Caco-2 (cell line): ENCODE measurements around the gene POLR2H. TPM values are rescaled to one million over a fixed set of nuclear protein-coding genes. Genes with fewer than 3 reads are reported as not detected.

Source experiments
- BruUV-seq: library from RNA; stranded (reverse); fragments of 400-500 nt; replicated peaks from 2 replicates; lab custom pipeline; 2021; lab: Mats Ljungman, UMichigan
- CTCF ChIA-PET: fragments of 300-600 bp; sonication (Branson Sonifier 250); formaldehyde crosslinking; loops from one replicate; lab custom pipeline; 2022; ENCODE audit warnings: antibody characterized with exemption; lab: Charles Lee
- POLR2A ChIA-PET: fragments of 300-600 bp; sonication (Branson Sonifier 250); formaldehyde crosslinking; loops from one replicate; lab custom pipeline; 2022; ENCODE audit warnings: antibody characterized with exemption; lab: Charles Lee
- DNase-seq, 2 experiments: peaks; one replicate each; pipeline versions ENCODE4 v3.0.0 to v3.0.0-alpha.2; 2020 to 2022
- H3K27me3 ChIP-seq: replicated peaks from 2 replicates; pipeline ENCODE4 v1.6.0; 2011; ENCODE audit warnings: low read length; ENCODE audit not compliant: control insufficient read depth, insufficient read depth
- H3K36me3 ChIP-seq: 2 replicates; pipeline ENCODE4 v1.5.1; 2011; ENCODE audit warnings: low read length; ENCODE audit not compliant: control insufficient read depth, insufficient read depth
- H3K4me1 ChIP-seq: fragments of 250-450 bp; sonication (Bioruptor Pico); 2 replicates; pipeline ENCODE4 v1.5.1; 2020; ENCODE audit warnings: mild to moderate bottlenecking
- H3K4me3 ChIP-seq: 2 replicates; pipeline ENCODE4 v1.5.1; 2011; ENCODE audit warnings: low read depth, mild to moderate bottlenecking, control low read depth, low read length
- H3K9me3 ChIP-seq: fragments of 250-450 bp; sonication (Bioruptor Pico); 2 replicates; pipeline ENCODE4 v1.5.1; 2020; ENCODE audit warnings: mild to moderate bottlenecking, moderate library complexity
- H3K27ac Mint-ChIP-seq: one replicate; pipeline ENCODE4 v1.8.0; 2022; ENCODE audit warnings: mixed read lengths; ENCODE audit not compliant: unreplicated experiment
- H3K27me3 Mint-ChIP-seq: one replicate; pipeline ENCODE4 v1.8.0; 2022; ENCODE audit warnings: mixed read lengths; ENCODE audit not compliant: insufficient read depth, unreplicated experiment
- H3K36me3 Mint-ChIP-seq: one replicate; pipeline ENCODE4 v1.8.0; 2022; ENCODE audit warnings: mild to moderate bottlenecking, mixed read lengths; ENCODE audit not compliant: insufficient read depth, unreplicated experiment
- H3K4me1 Mint-ChIP-seq: one replicate; pipeline ENCODE4 v1.8.0; 2022; ENCODE audit warnings: low read depth, mixed read lengths; ENCODE audit not compliant: unreplicated experiment
- H3K4me3 Mint-ChIP-seq: one replicate; pipeline ENCODE4 v1.8.0; 2022; ENCODE audit warnings: mild to moderate bottlenecking, moderate library complexity, mixed read lengths; ENCODE audit not compliant: unreplicated experiment
- H3K9me3 Mint-ChIP-seq: one replicate; pipeline ENCODE4 v1.8.0; 2022; ENCODE audit warnings: mixed read lengths; ENCODE audit not compliant: unreplicated experiment
- CTCF ChIP-seq, 2 experiments: fragments of 200-600 bp in 1 of 2; IDR thresholded peaks; 1 replicate in 1 of 2; 2 replicates in 1 of 2; pipeline versions ENCODE4 v1.5.1 to v1.8.0; 2011 to 2022; ENCODE audit warnings: antibody characterized with exemption in 1 of 2, control low read depth in 1 of 2, inconsistent platforms in 1 of 2, low read depth in 1 of 2, low read length in 1 of 2, mild to moderate bottlenecking in 1 of 2, moderate library complexity in 1 of 2; ENCODE audit not compliant: insufficient read depth in 1 of 2, severe bottlenecking in 1 of 2, unreplicated experiment in 1 of 2
- intact Hi-C: fragments of 100-400 bp; cut with micrococcal nuclease; formaldehyde crosslinking; loops from one replicate; pipeline ENCODE4 v1.10.0; 2022; ENCODE audit not compliant: unreplicated experiment
- total RNA-seq: library from RNA; stranded (reverse); gene quantifications from 2 replicates; pipeline ENCODE4 v1.2.3, GENCODE V29; 2022

Gene POLR2H
- total RNA-seq, 1 experiment from 2014 or later: 101 TPM

- H3K4me1 ChIP-seq: no peaks in the 10 kb centered on the region
- no peak overlapping the region for H3K4me3 Mint-ChIP-seq
These were observed 27.4 kb downstream of the POLR2H start for GRCh38 chr3:184388936-184389230.

GRCh38 chr3:184389384-184389783 lies 27.9 kb downstream of the POLR2H start:
- no peak for TF ChIP-seq CTCF (IDR thresholded peaks at IDR 0.05; ENCODE audit: insufficient read depth in 1 of 2, low read depth in 1 of 2, low read length in 1 of 2, severe bottlenecking in 1 of 2, unreplicated experiment in 1 of 2)
- H3K27ac Mint-ChIP-seq: no peak overlapping the region
- no peaks in the 10 kb centered on the region for H3K36me3 Mint-ChIP-seq
- Histone ChIP-seq H3K36me3 (no peaks in the 10 kb centered on the region), H3K27me3 (no peaks in the 10 kb centered on the region; the same call in 1 of the 2 replicates), H3K4me1 (no peaks in the 10 kb centered on the region), H3K9me3 (no peaks in the 10 kb centered on the region), H3K4me3 (no peak overlapping the region)
- H3K27me3 Mint-ChIP-seq: peaks cover 3% of the 10 kb centered on the region
- ChIA-PET CTCF (interaction anchor here (1.6 kb wide), 1 partner anchor 18 kb away, joined by 6 read pairs; no protein-coding TSS in a partner anchor), POLR2A (no interaction called here)
- DNase-seq: no peak
- H3K9me3 Mint-ChIP-seq: no peaks in the 10 kb centered on the region
- H3K4me1 Mint-ChIP-seq: no peaks in the 10 kb centered on the region
- intact Hi-C loops: no loop called here
- H3K4me3 Mint-ChIP-seq: no peak overlapping the region
- no TSS peak for BruUV-seq

More at GRCh38 chr3:184388936-184389230, 27.4 kb downstream of the POLR2H start:
- intact Hi-C loops: no loop called here
- H3K9me3 Mint-ChIP-seq: no peaks in the 10 kb centered on the region
- TF ChIP-seq CTCF (IDR thresholded peaks at IDR 0.05; ENCODE audit: insufficient read depth in 1 of 2, low read depth in 1 of 2, low read length in 1 of 2, severe bottlenecking in 1 of 2, unreplicated experiment in 1 of 2): no peak
- peaks cover 3% of the 10 kb centered on the region for H3K27me3 Mint-ChIP-seq
- ChIA-PET POLR2A (no interaction called here), CTCF (interaction anchor here (1.6 kb wide), 1 partner anchor 17 kb away, joined by 6 read pairs; no protein-coding TSS in a partner anchor)
- DNase-seq: no peak
- H3K27ac Mint-ChIP-seq: no peak overlapping the region
- Histone ChIP-seq H3K4me3 (no peak overlapping the region), H3K36me3 (no peaks in the 10 kb centered on the region), H3K9me3 (no peaks in the 10 kb centered on the region), H3K27me3 (no peaks in the 10 kb centered on the region; the same call in 1 of the 2 replicates)
- no peaks in the 10 kb centered on the region for H3K36me3 Mint-ChIP-seq
- H3K4me1 Mint-ChIP-seq: no peaks in the 10 kb centered on the region
- no TSS peak for BruUV-seq

GRCh38 chr3:184389935-184390528 lies 28.5 kb downstream of the POLR2H start:
- ChIA-PET CTCF (interaction anchor here (0.9 to 1.6 kb wide), 2 partner anchors 18 to 19 kb away, joined by 3 to 6 read pairs; no protein-coding TSS in a partner anchor), POLR2A (no interaction called here)
- Mint-ChIP-seq H3K27me3 (peaks cover 3% of the 10 kb centered on the region), H3K4me3 (no peak overlapping the region), H3K27ac (no peak overlapping the region), H3K36me3 (no peaks in the 10 kb centered on the region), H3K4me1 (no peaks in the 10 kb centered on the region), H3K9me3 (no peaks in the 10 kb centered on the region)
- Histone ChIP-seq H3K36me3 (no peaks in the 10 kb centered on the region), H3K4me1 (no peaks in the 10 kb centered on the region), H3K27me3 (no peaks in the 10 kb centered on the region), H3K9me3 (no peaks in the 10 kb centered on the region), H3K4me3 (no peak overlapping the region)
- intact Hi-C loops: no loop called here
- DNase-seq: no peak
- no peak for TF ChIP-seq CTCF (IDR thresholded peaks at IDR 0.05; ENCODE audit: insufficient read depth in 1 of 2, low read depth in 1 of 2, low read length in 1 of 2, severe bottlenecking in 1 of 2, unreplicated experiment in 1 of 2)
- BruUV-seq: no TSS peak
